NCI-H774 (cell line): ENCODE data around the gene ZNF638.

Experiments used
- DNase-seq: peaks from one replicate; lab custom pipeline; 2025; lab: John Stamatoyannopoulos, UW

ZNF638 gene

DNA sequence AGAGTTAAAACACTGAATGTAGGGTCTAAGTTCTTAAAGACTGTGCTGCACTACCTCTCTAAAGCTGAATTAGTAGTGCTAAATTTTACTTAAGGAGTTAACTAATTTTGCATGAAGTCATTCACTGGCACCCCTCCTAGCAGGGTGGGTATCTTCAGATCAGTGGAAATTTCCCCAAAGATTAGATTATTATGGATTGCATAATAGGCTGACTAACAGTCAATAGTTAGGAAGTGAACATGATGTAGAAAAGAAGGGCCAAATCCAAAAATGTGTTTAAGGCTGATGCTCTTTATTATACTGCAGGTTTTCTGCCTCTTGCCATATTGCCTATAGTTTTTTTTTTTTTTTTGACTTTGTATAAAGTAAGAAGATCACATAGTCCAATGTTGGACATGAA is 5.2 kb downstream of the ZNF638 start:
- no peak for DNase-seq

DNA sequence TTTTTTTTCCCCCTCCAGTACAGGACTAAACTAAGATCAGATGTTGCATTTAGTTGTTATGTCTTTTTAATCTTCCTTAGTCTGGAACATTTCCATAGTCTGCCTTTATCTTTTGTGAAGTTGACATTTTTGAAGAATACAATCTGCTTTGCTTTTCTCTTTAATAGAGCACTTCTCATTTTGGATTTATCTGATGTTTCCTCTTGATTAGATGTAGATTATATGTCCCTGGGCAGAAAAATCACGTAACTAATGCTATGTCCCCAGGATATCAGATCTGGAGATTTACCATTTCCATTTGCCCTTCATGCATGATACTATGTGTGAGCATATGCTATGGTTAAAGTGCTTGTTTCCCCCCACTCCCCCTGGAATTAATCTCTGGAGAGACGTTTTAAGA is 6.2 kb downstream of the ZNF638 start:
- DNase-seq = no peak

DNA sequence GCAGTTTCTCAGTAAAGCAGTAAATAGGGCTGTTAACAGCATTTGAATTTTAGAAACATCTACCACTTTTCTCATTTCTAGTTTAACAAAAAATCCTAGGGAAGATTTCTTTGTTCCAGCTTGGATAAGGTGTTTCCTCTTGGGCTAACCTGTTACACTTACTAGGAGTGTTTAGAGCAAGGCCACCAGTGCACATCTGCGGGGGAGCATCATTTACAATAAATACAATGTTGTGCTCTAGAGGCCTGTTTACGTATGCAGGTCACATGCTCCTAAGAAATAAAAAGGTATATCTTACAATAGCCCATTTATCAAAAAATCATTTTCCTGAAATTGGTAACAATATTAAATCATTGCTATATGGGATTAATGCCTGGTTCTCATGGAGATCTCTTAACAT is 8.1 kb downstream of the ZNF638 start:
- DNase-seq = no peak

DNA sequence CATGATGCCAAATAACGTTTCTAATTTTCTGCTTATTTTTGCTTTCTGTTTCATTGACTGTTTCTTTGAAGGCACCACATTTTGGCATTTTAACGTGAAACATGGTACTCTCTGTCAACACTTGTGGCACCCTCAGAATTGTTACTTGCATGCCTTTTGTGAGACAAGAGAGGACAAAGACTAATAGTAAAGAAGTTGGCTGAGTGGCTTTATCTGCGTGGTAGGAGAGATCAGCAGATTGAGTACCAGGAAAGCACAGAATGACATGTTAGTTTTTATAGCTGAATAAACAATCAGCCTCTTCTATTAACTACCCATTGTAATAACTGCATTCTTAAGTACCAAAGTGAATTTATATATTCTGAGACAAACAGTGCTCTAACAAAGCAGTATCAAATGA is 8.6 kb downstream of the ZNF638 start:
- DNase-seq = no peak

DNA sequence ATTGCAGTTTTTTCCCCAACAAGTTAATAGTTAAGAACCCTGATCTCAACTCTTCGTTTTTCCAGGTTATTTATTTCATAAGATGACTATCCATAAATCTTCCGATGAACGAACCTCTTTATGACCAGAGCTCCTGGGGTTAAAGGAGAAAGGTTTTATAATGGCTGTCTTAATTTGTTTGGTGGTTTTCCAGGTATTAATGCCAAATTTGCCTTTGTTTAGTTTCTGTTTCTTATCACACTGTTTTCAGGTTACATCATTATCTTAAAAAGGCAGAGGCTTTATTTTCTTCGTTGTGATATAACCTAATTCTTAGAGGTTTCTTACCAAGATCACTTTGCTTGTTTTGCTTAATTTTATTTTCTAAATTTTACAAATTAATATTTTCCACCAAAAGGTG is 10.1 kb downstream of the ZNF638 start:
- no peak for DNase-seq

DNA sequence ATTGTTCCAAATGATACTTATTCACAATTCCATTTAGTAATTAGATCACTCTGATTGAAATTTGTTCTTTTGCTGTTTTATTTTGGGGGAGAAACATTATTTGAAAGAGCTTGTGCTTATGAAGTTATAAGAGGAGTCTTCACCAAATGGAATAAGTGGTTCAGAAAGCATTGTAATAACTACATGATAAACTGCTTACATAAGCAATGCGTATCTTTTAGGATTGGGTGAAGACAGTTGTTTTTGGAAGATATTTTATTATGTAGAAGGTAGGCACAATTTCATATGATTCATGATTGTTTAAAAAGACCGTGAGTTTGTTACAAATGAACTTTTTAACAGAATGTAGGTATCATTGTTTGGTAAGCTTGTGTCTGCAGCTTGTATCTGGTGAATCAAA is 14.5 kb downstream of the ZNF638 start:
- DNase-seq = no peak

DNA sequence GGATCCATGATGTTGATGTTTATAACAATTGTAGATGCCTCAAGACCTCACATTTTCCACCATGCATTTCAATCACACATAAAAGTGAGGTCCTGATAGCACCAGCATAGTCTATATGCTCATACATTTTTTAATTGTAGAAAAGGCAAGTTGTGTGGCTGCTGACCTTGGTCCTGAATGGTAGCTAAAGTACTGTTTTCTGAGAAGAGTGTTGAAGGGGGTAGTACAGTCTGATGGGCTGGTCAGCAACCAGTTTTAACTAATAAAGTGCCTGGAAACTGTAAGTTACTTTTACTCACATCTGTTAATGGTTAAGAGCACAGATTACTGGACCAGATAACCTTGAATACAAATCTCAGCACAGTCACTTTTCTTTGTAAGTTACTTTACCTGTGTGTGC is 15.9 kb downstream of the ZNF638 start:
- no peak for DNase-seq

DNA sequence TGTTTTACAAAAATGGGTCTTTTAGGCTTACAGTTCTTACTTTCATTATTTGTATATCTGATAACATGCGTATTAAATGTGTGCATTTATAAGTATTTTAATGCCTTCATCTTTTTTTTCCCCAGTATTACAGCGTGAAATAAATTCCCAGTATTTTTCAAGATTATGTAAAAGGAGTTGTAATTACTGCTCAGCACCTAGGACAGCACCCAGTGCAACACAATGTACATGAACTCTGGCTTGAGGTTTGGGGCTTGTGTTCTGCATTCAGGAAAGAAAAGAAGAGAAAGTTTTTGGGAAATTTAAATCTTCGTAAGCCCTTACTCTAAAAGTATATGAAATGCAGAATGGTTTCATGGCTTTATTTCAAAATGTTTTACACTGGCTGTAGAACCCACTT is 16.7 kb downstream of the ZNF638 start:
- no peak for DNase-seq

DNA sequence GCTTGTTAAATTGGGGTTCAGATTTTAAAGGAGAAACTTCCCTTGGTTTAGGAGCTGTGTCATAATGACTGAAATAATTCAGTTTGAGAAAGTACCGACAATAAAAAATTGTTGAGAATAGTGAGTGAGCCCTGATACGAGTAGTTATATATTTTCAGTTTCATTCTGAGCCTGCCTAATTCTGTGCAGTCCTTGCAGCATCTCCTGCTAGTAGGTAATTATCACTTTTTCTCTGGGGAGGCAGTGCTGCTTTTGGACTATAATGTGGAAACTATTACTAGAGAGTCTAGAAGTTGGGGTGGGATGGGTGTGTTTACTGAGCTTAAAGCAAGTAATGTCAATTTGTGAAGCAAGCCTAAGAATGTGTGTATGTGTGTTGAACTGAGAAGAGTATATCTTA is 21.7 kb downstream of the ZNF638 start:
- DNase-seq = no peak

DNA sequence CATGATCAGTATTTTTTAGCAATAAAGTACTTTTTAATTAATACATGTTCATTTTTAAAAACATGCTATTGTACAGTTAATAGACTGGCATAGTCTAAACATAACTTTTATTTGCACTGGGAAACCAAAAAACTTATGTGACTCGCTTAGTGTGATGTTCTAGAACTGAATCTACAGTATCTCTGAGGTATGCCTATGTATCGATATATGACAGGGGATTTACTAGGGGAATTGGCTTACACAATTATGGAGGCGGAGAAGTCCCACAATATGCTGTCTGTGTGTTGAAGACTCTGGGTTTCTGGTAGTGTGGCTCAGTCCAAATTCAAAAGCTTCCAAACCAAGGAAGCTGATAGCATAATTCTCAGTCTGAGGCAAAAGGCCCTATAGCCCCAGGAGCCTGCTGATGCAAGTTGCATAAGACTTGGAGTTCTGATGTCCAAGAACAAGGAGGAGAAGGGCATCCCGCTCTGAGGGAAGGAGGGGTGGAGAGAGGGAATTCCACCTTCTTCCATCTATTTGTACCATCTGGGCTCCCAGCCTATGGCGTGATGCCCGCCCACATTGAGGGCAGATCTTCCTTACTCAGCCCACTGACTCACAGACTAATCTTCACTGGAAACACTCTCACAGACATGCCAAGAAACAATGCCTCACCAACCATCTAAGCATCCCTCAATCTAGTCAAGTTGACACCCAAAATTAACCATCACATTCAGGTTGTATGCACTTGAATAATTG is 27.5 kb downstream of the ZNF638 start:
- no peak for DNase-seq

DNA sequence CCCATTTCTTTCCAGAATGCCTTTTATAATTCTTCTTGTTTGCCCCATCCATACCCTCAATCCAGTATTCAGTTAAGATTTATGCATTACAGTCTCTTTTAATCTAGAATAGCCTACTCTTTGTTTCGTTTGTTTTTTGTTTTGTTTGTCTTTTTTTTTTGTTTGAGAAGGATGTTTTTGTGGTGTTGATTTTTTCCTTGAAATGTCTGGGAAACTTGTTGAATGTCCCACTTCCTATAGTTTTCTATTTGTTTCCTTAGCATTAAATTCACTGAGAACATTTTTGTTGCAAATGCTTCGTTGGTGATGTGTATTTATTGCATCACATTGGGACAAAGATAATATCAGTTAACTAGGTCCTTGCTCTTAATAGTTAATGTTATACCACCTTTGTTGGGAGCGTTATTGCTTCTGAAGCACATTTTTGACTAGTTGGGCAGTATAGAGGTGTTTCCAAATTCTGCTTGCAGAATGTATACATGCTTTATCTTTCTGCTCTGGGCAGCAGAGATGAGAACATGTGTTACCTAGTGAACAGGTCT is 28.9 kb downstream of the ZNF638 start:
- DNase-seq = no peak

DNA sequence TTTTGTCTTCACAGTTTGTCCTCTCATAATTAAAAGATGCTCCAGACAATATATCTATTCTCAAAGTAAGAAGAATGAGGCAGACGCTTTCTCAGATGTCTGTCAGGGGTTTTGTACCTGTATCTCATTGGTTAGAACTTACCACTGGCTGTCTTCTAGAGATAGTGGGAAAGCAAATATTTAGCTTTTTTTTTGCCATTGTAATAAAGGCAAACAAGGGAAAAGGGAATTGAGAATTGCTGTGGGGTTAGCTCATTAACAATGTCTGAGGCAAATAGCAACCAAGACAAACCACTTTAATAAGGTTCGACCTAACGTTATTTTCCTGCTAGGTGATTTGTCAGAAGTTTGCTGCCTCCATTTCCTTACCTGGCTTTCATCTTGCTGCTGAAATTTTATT is 30.0 kb downstream of the ZNF638 start:
- no peak for DNase-seq

DNA sequence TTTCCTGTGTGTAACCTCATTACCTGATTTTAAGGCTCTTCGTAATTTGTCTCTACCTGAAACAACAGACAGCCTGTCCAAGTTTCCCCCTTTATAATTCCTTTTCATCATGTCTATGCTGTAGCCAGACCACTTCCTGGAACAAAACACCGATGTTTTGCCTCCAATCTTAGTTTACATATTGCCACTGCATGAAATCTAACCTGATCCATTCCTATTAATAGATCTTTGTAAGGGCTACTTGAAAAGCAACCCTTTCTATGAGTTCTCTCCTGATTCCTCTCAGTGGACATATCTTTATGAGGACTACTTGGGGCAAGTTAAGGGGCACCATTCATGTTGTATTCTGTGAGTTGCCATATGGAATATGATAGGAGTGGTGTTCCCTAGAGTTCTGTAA is 30.9 kb downstream of the ZNF638 start:
- DNase-seq = no peak

DNA sequence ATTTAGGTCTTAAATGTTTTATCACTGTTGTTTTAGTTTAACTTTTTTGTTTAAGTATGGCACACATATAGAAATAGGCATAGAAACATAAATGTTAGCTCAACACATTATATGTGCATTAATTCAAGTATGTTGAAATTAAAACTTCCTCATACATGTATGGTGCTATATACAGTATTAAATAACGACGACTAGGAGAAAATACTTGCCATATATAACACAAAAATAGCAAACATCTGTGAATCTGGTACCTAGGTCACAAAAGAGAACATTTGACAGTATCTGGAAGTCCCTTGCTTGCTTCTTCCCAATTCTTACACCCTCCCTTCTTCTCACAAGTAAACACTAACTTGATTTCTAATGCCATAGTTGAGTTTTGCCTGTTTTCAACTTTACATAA is 38.4 kb downstream of the ZNF638 start:
- DNase-seq = no peak

DNA sequence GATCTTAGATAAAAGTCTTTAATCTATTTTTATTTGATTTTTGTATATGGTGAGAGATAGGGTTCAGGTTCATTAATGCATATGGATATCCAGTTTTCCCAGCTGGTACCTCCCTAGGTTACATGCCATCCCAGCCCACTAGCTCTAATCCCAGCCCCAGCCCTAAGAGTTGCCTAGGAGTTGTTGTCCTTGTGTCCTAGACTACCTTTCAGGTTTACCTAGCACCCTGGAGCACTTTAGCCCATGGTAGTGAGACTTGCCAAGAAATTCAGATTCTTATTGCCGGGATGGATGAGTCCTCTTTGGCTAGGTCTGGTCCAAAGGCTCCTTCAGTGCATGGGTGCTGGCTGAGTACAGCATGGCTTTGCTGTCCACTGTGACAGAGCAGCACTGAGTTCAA is 40.5 kb downstream of the ZNF638 start:
- DNase-seq = no peak

DNA sequence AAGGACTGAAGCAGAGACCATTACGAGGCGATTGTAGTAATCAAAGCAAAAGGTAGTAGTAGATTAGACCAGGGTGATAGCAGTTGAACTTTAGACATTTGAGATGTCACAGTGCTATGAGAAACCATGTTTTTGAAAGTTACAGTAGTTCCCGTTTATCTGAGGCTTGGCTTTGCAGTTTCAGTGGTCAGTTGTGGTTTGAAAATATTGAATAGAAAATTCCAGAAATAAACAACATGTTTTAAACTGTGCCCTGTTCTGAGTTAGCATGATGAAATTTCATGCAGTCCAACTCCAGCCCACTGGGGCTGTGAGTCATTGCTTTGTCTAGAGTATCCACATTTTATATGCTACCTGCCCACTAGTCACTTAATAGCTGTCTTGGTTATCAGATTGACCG is 47.5 kb downstream of the ZNF638 start:
- DNase-seq = no peak

DNA sequence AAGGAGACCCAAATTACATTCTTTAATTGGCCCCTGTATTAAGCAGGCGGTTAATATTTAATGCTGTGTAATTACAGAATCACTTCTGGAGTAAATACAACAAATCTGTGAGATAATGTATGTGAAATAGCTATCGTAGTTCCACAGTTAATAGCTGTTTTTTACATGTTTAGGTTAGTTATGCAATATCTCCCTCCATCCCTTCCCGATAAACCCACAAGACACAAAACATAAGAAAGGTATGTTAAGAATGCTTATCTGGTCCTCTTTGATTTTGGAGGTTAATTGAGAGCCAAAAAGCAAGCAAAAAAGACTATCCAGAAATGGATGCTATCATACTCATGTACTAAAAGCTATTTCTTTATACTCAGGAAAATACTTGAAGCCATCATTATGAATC is 49.1 kb downstream of the ZNF638 start:
- no peak for DNase-seq

DNA sequence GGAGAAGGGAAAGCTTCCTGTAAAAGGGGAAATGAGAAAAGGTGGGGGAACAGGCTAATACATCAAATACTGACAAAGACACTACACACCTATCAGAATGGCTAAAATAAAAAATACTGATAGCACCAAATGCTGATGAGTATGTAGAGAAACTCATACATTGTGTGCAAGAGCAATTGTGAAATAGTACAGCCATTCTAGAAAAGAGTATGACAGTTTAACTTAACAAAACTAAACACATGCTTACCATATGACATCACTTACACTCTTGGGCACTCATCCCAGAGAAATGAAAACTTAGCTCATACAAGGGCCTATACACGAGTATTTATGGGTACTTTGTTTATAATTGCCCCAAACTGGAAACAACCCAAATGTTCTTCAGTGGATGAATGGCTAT is 53.4 kb downstream of the ZNF638 start:
- no peak for DNase-seq

DNA sequence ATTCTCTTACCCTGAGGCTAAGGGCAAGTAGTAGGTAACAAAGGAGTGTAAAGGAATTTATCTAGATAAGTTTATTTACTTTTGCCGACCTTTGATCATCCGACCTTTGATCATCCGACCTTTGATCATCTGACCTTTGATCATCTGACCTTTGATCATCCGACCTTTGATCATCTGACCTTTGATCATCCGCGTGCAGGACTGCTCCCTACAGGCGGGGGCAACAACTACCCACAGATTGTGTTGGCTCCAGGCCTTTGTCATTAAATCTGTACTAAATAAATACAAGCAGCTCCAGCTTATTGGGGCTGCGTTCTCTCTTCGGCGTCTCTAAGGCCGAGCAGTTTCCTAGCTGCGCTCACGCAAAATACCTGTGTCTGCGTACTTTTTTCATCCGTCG is 56.6 kb downstream of the ZNF638 start:
- no peak for DNase-seq

DNA sequence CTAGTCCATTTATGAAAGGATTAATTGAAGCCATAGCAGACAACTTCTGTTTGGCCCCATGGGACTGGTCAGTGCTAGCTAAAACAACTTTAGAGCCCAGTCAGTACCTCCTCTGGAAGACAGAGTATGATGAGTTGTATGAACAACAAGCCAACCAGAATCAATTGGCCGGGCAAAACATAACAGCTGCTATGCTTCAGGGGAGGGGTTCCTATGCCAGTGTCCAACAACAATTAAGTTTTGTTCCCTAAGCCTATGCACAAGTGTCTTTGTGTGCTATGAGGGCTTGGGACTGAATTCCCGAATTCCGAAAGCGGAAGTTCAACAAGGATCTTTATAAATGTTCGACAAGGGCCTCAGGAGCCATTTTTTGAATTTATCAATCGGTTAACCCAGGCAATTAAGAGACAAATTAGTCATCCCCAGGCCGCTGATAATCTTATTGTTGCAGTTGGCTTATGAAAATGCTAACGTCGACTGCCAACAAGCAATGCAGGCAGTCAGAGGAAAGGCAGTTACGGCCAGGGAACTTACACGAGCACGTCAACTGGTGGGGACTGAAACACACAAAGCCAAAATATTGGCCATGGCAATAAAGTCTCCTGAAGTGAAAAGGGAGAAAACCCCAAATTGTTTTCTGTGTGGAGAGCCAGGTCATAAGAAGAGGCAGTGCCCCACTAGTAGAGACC is 57.9 kb downstream of the ZNF638 start:
- no peak for DNase-seq

DNA sequence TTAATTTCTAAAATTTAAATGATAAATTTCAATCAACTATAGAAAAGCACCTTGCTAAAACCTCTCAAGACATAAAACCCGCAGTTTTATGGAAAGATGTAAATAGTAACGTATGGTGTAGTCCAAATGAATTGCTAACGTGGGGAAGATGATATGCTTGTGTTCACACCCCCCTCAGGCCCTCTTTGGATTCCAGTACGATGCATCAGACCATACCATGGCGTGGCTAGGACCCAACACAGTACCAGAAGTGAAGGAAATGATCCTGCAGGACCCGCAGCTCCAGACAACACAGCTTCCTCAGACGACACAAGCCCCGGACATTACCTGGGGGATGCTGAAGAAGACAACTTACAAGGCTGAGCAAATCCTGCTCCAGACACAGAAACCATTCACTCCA is 61.6 kb downstream of the ZNF638 start:
- no peak for DNase-seq

DNA sequence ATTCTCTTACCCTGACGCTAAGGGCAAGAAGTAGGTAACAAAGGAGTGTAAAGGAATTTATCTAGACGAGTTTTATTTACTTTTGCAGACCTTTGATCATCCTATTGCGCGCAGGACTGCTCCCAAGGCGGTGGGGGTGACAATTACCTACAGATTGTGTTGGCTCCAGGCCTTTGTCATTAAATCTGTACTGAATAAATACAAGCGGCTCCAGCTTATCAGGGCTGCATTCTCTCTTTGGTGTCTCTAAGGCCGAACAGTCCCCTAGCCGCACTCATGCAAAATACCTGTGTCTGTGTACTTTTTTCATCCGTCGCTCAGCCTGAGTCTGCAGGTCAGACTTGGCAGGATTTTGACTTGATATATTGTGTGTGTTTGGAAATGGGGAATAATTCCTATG is 63.9 kb downstream of the ZNF638 start:
- no peak for DNase-seq

DNA sequence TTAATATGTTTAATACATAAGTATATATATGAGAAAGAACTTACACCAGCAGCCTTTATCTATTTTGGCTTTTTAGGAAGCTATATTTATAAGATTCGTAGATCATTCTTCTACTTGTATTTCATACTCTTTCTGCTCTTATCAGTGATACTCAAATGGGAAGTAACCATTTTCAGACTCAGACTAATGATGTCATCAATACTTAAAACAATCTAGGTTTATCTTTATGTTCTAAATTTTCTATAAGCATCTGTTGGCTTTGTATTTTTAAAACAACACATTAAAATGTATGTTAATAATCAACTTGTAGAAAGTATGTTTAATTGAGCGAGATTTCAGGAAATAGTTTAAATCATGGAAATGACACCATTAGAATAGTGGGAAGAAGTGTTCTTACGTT is 70.8 kb downstream of the ZNF638 start:
- no peak for DNase-seq

DNA sequence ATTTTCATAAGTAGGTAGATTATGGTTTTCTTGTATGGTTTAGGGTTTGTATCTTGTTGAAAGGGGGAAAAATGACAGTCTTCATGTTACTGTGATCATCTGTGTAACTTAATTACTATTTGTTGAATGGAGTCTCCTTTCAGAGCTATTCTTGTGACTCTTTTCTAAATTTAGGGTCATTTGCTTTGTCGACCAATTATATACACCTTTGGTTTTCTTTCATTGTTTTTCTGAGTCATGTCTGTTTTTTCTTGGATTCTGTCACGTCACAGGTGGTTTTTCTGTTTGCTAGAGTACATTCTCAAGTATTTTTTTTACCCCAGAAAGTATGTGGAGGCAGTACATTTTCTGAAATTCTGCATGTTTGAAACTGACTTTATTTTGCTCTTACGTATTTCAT is 78.0 kb downstream of the ZNF638 start:
- no peak for DNase-seq
